C1 segment of cervical spinal cord (tissue), 14 donors: ENCODE measurements around the gene ISM1.
A peak's percentile ranks its signal among the peaks of the same experiment; 100 is the strongest.
"Not testable (repeated sequence)": the region's sequence is repeated elsewhere in the genome, so short reads cannot be mapped to it uniquely, and the experiment has no call there.

ENCODE experiments used
- DNase-seq, 14 donors: peaks; one replicate each; lab custom pipeline; 2025; lab: John Stamatoyannopoulos, UW

The ISM1 gene

GRCh38 chr20:13221673-13222318 is 722 bp downstream of the ISM1 start:
- peak in 1 of 14 donors; percentile 9 for DNase-seq

GRCh38 chr20:13222319-13222716 is 1.2 kb downstream of the ISM1 start:
- DNase-seq, result no peak

- no peak for DNase-seq
Measured at GRCh38 chr20:13223736-13224520, 2.9 kb downstream of the ISM1 start.

- DNase-seq, result no peak
Measured at GRCh38 chr20:13226367-13226766, 5.3 kb downstream of the ISM1 start.

GRCh38 chr20:13228771-13229170 is 7.7 kb downstream of the ISM1 start:
- DNase-seq, result no peak

- DNase-seq, result no peak
Measured at GRCh38 chr20:13229538-13229937, 8.5 kb downstream of the ISM1 start.

- DNase-seq, result no peak
Measured at GRCh38 chr20:13231031-13231752, 10.1 kb downstream of the ISM1 start.

GRCh38 chr20:13232999-13233398 is 11.9 kb downstream of the ISM1 start:
- DNase-seq, result no peak

GRCh38 chr20:13234961-13235360 is 13.9 kb downstream of the ISM1 start:
- no peak for DNase-seq

GRCh38 chr20:13236360-13236759 is 15.3 kb downstream of the ISM1 start:
- DNase-seq, result not testable (repeated sequence)

GRCh38 chr20:13236990-13237720 is 16.1 kb downstream of the ISM1 start:
- DNase-seq, result no peak

- no peak for DNase-seq
Measured at GRCh38 chr20:13238001-13238653, 17.1 kb downstream of the ISM1 start.

- DNase-seq, result no peak
Measured at GRCh38 chr20:13243826-13244376, 22.8 kb downstream of the ISM1 start.

- no peak for DNase-seq
Measured at GRCh38 chr20:13245250-13245723, 24.2 kb downstream of the ISM1 start.

GRCh38 chr20:13249118-13249797 is 28.2 kb downstream of the ISM1 start:
- no peak for DNase-seq

- DNase-seq, result no peak
Measured at GRCh38 chr20:13249798-13250170, 28.7 kb downstream of the ISM1 start.

- DNase-seq, result no peak
Measured at GRCh38 chr20:13250251-13250650, 29.2 kb downstream of the ISM1 start.

- no peak for DNase-seq
Measured at GRCh38 chr20:13251106-13251903, 30.2 kb downstream of the ISM1 start.

GRCh38 chr20:13251904-13252297 is 30.8 kb downstream of the ISM1 start:
- DNase-seq, result no peak

GRCh38 chr20:13255356-13255755 is 34.3 kb downstream of the ISM1 start:
- no peak for DNase-seq
